Measurements from ENCODE around the gene CREB5.

DNA sequence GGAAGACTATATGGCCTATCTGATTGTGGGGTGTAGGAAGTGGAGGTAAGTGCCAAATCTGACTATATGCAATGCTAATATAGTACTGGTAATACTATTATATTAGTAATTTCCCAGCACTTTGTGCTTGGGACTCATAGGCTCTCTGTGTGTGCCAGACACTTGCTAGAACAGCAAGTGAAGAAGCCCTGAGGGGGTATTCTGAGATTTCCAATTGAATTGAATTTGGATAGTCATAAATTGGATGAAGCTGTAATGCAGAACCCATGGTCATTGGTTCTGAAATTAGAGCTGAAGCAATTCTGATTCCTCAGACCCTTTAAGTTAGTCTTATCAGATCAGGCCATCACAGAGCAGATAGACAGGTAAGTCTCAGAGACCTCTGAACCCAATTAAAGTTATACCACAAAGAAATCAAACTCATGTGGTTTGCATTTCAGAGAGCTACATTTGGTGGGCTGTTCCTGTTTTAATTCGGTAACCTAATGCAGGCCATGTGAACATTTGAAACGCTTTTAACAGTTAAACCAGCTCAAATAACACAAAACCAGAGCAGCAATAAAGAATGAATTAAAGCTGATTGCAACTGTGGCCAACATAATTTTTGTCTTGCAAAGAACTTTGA, 179.5 kb downstream of the CREB5 start:
- TF ChIP-seq, protein P1, sequence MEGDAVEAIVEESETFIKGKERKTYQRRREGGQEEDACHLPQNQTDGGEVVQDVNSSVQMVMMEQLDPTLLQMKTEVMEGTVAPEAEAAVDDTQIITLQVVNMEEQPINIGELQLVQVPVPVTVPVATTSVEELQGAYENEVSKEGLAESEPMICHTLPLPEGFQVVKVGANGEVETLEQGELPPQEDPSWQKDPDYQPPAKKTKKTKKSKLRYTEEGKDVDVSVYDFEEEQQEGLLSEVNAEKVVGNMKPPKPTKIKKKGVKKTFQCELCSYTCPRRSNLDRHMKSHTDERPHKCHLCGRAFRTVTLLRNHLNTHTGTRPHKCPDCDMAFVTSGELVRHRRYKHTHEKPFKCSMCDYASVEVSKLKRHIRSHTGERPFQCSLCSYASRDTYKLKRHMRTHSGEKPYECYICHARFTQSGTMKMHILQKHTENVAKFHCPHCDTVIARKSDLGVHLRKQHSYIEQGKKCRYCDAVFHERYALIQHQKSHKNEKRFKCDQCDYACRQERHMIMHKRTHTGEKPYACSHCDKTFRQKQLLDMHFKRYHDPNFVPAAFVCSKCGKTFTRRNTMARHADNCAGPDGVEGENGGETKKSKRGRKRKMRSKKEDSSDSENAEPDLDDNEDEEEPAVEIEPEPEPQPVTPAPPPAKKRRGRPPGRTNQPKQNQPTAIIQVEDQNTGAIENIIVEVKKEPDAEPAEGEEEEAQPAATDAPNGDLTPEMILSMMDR (IDR thresholded peaks at IDR 0.05), result no peak
- TF ChIP-seq POLR2A (IDR thresholded peaks at IDR 0.05), result no peak
- TF ChIP-seq EP300 (IDR thresholded peaks at IDR 0.05), result no peak
